Activated CD8-positive, alpha-beta T cell treated with anti-CD3 and anti-CD28 coated beads for 36 hours (primary cell): Measurements from ENCODE around the gene UCN3. TPM values are rescaled to one million over a fixed set of nuclear protein-coding genes. Genes with fewer than 3 reads are reported as not detected.

ENCODE experiments used
- ATAC-seq: fragments of 200-7000 bp; cut with Tn5 transposase; one replicate; pipeline ENCODE4 v1.10.0; 2021; ENCODE audit warnings: mild to moderate bottlenecking, moderate library complexity
- CTCF ChIA-PET: fragments of 350-600 bp; sonication (Branson Sonifier 250); formaldehyde crosslinking; loops from one replicate; lab custom pipeline; 2021; ENCODE audit warnings: antibody characterized with exemption; lab: Charles Lee
- POLR2A ChIA-PET: fragments of 350-600 bp; sonication (Branson Sonifier 250); formaldehyde crosslinking; loops from one replicate; lab custom pipeline; 2021; ENCODE audit warnings: antibody characterized with exemption; lab: Charles Lee
- DNase-seq: peaks from one replicate; pipeline ENCODE4 v3.0.0-alpha.2; 2020
- H3K27ac Mint-ChIP-seq: one replicate; pipeline ENCODE4 v1.8.0; 2021; ENCODE audit warnings: mild to moderate bottlenecking, mixed read lengths
- H3K27me3 Mint-ChIP-seq: one replicate; pipeline ENCODE4 v1.8.0; 2021; ENCODE audit warnings: mixed read lengths
- H3K36me3 Mint-ChIP-seq: one replicate; pipeline ENCODE4 v1.8.0; 2021; ENCODE audit warnings: low read depth, mixed read lengths
- H3K4me1 Mint-ChIP-seq: one replicate; pipeline ENCODE4 v1.8.0; 2021; ENCODE audit warnings: low read depth, mixed read lengths
- H3K4me3 Mint-ChIP-seq: one replicate; pipeline ENCODE4 v1.8.0; 2021; ENCODE audit warnings: mild to moderate bottlenecking, moderate library complexity, mixed read lengths
- H3K9me3 Mint-ChIP-seq: one replicate; pipeline ENCODE4 v1.8.0; 2021; ENCODE audit warnings: mixed read lengths
- CTCF ChIP-seq: fragments of 200-600 bp; IDR thresholded peaks from one replicate; pipeline ENCODE4 v1.8.0; 2022; ENCODE audit warnings: antibody characterized with exemption, mild to moderate bottlenecking
- intact Hi-C: fragments of 100-400 bp; cut with micrococcal nuclease; formaldehyde crosslinking; loops from one replicate; pipeline ENCODE4 v1.10.0; 2022
- total RNA-seq, 2 experiments: library from RNA; stranded (reverse); gene quantifications; one replicate each; pipeline ENCODE4 v1.2.3, GENCODE V29; 2021

The UCN3 gene
- total RNA-seq, 2 experiments from 2014 or later: not detected

GRCh38 chr10:5343561-5343960 is 21.2 kb upstream of the UCN3 start:
- peak; percentile 30 for ATAC-seq
- peak; percentile 17 for DNase-seq
- CTCF ChIA-PET: interaction anchor here (0.7 to 1.4 kb wide), 5 partner anchors 12 to 494 kb away, joined by 3 to 5 read pairs (median 3); no protein-coding TSS in a partner anchor
- H3K27ac Mint-ChIP-seq: no peak overlapping the region
- H3K4me1 Mint-ChIP-seq: no peaks in the 10 kb centered on the region
- no peaks in the 10 kb centered on the region for H3K9me3 Mint-ChIP-seq
- no peak for TF ChIP-seq CTCF
- intact Hi-C loops: no loop called here
- no peaks in the 10 kb centered on the region for H3K36me3 Mint-ChIP-seq
- no peak overlapping the region for H3K4me3 Mint-ChIP-seq
- no peaks in the 10 kb centered on the region for H3K27me3 Mint-ChIP-seq
- POLR2A ChIA-PET: no interaction called here

- ChIA-PET CTCF (interaction anchor here (0.7 to 1.4 kb wide), 4 partner anchors 11 to 494 kb away, joined by 3 to 5 read pairs (median 3); no protein-coding TSS in a partner anchor), POLR2A (no interaction called here)
- no peak overlapping the region for H3K27ac Mint-ChIP-seq
Measured at GRCh38 chr10:5343979-5344378, 20.8 kb upstream of the UCN3 start.

GRCh38 chr10:5344746-5345145 is 20.0 kb upstream of the UCN3 start:
- no peaks in the 10 kb centered on the region for H3K36me3 Mint-ChIP-seq
- H3K27me3 Mint-ChIP-seq: no peaks in the 10 kb centered on the region
- no peak for TF ChIP-seq CTCF
- ATAC-seq (no peak), DNase-seq (no peak)
- no peaks in the 10 kb centered on the region for H3K4me1 Mint-ChIP-seq
- CTCF ChIA-PET: no interaction called here
- POLR2A ChIA-PET: no interaction called here
- H3K4me3 Mint-ChIP-seq: no peak overlapping the region
- intact Hi-C loops: no loop called here
- H3K9me3 Mint-ChIP-seq: no peaks in the 10 kb centered on the region
- H3K27ac Mint-ChIP-seq: no peak overlapping the region

More at GRCh38 chr10:5343979-5344378, 20.8 kb upstream of the UCN3 start:
- Mint-ChIP-seq H3K9me3 (no peaks in the 10 kb centered on the region), H3K27me3 (no peaks in the 10 kb centered on the region), H3K4me3 (no peak overlapping the region), H3K4me1 (no peaks in the 10 kb centered on the region), H3K36me3 (no peaks in the 10 kb centered on the region)
- no peak for TF ChIP-seq CTCF
- DNase-seq (no peak), ATAC-seq (no peak)
- intact Hi-C loops: no loop called here

GRCh38 chr10:5346881-5347280 is 17.9 kb upstream of the UCN3 start:
- Mint-ChIP-seq H3K4me3 (no peak overlapping the region), H3K36me3 (no peaks in the 10 kb centered on the region), H3K9me3 (no peaks in the 10 kb centered on the region), H3K4me1 (no peaks in the 10 kb centered on the region), H3K27me3 (no peaks in the 10 kb centered on the region), H3K27ac (no peak overlapping the region)
- CTCF ChIA-PET: no interaction called here
- no peak for DNase-seq
- POLR2A ChIA-PET: no interaction called here
- no peak for TF ChIP-seq CTCF
- ATAC-seq: no peak
- intact Hi-C loops: no loop called here

GRCh38 chr10:5349362-5349761 is 15.4 kb upstream of the UCN3 start:
- Mint-ChIP-seq H3K27ac (no peak overlapping the region), H3K9me3 (no peaks in the 10 kb centered on the region), H3K27me3 (no peaks in the 10 kb centered on the region), H3K36me3 (no peaks in the 10 kb centered on the region), H3K4me1 (no peaks in the 10 kb centered on the region), H3K4me3 (no peak overlapping the region)
- ATAC-seq (no peak), DNase-seq (no peak)
- CTCF ChIA-PET: interaction anchor here (1.6 kb wide), 1 partner anchor 499 kb away, joined by 7 read pairs; no protein-coding TSS in a partner anchor
- POLR2A ChIA-PET: no interaction called here
- TF ChIP-seq CTCF: no peak
- intact Hi-C loops: no loop called here
